H9 (cell line): ENCODE data around the gene ILF3. TPM values are rescaled to one million over a fixed set of nuclear protein-coding genes. Genes with fewer than 3 reads are reported as not detected.
"Not testable (repeated sequence)": the region's sequence is repeated elsewhere in the genome, so short reads cannot be mapped to it uniquely, and the experiment has no call there.

Experiments
- DNase-seq: peaks from one replicate; pipeline ENCODE4 v3.0.0-alpha.2; 2017
- H2AFZ ChIP-seq: one replicate; pipeline ENCODE4 v1.6.1; 2013; ENCODE audit warnings: mild to moderate bottlenecking, low read length, control low read depth, moderate library complexity
- H2AK5ac ChIP-seq: 2 replicates; pipeline ENCODE4 v1.6.1; 2013; ENCODE audit warnings: low read length, control low read depth, mixed read lengths; ENCODE audit not compliant: insufficient read length
- H2BK120ac ChIP-seq: one replicate; pipeline ENCODE4 v1.6.1; 2013; ENCODE audit warnings: low read depth, mild to moderate bottlenecking, low read length, control low read depth, inconsistent platforms; ENCODE audit not compliant: poor library complexity, severe bottlenecking
- H2BK12ac ChIP-seq: 2 replicates; pipeline ENCODE4 v1.6.1; 2013; ENCODE audit warnings: low read length, control low read depth, mixed read lengths, low read depth; ENCODE audit not compliant: insufficient read length
- H2BK15ac ChIP-seq: 2 replicates; pipeline ENCODE4 v1.6.1; 2013; ENCODE audit warnings: low read depth, low read length, control low read depth
- H2BK20ac ChIP-seq: one replicate; pipeline ENCODE4 v1.6.1; 2013; ENCODE audit warnings: low read depth, mild to moderate bottlenecking, low read length, control low read depth, inconsistent platforms; ENCODE audit not compliant: poor library complexity, severe bottlenecking
- H2BK5ac ChIP-seq: 2 replicates; pipeline ENCODE4 v1.6.1; 2013; ENCODE audit warnings: low read length, control low read depth, mixed read lengths; ENCODE audit not compliant: insufficient read length
- H3K14ac ChIP-seq: 2 replicates; pipeline ENCODE4 v1.6.1; 2013; ENCODE audit warnings: low read length, control low read depth; ENCODE audit not compliant: insufficient read depth
- H3K18ac ChIP-seq: 2 replicates; pipeline ENCODE4 v1.6.1; 2013; ENCODE audit warnings: low read depth, mild to moderate bottlenecking, mixed read lengths, low read length, control low read depth; ENCODE audit not compliant: insufficient read length
- H3K23ac ChIP-seq: 2 replicates; pipeline ENCODE4 v1.6.1; 2013; ENCODE audit warnings: low read length, control low read depth, mixed read lengths, low read depth; ENCODE audit not compliant: insufficient read length
- H3K23me2 ChIP-seq: 2 replicates; pipeline ENCODE4 v1.6.1; 2013; ENCODE audit warnings: low read depth, mild to moderate bottlenecking, mixed read lengths, low read length, control low read depth; ENCODE audit not compliant: insufficient read length, poor library complexity, severe bottlenecking
- H3K27ac ChIP-seq: 2 replicates; pipeline ENCODE4 v1.5.1; 2013; ENCODE audit warnings: low read length, control low read depth, mixed read lengths, low read depth; ENCODE audit not compliant: insufficient read length
- H3K27me3 ChIP-seq: 2 replicates; pipeline ENCODE4 v1.6.1; 2013; ENCODE audit warnings: low read length, control low read depth, inconsistent platforms; ENCODE audit not compliant: insufficient read depth
- H3K4ac ChIP-seq: 2 replicates; pipeline ENCODE4 v1.6.1; 2013; ENCODE audit warnings: low read depth, mild to moderate bottlenecking, control low read depth, inconsistent platforms, low read length, moderate library complexity
- H3K4me1 ChIP-seq: 2 replicates; pipeline ENCODE4 v1.6.1; 2013; ENCODE audit warnings: low read length, control low read depth, inconsistent platforms; ENCODE audit not compliant: insufficient read depth
- H3K4me2 ChIP-seq: 2 replicates; pipeline ENCODE4 v1.6.1; 2013; ENCODE audit warnings: low read length, control low read depth, mixed read lengths; ENCODE audit not compliant: insufficient read length, insufficient read depth
- H3K56ac ChIP-seq: 2 replicates; pipeline ENCODE4 v1.6.1; 2013; ENCODE audit warnings: low read depth, mild to moderate bottlenecking, mixed read lengths, low read length, control low read depth; ENCODE audit not compliant: insufficient read length
- H3K79me1 ChIP-seq: 2 replicates; pipeline ENCODE4 v1.6.1; 2013; ENCODE audit warnings: low read depth, mild to moderate bottlenecking, moderate library complexity, low read length, control low read depth, inconsistent platforms; ENCODE audit not compliant: insufficient read depth, poor library complexity, severe bottlenecking
- H3K79me2 ChIP-seq: 2 replicates; pipeline ENCODE4 v1.6.1; 2013; ENCODE audit warnings: low read length, control low read depth, inconsistent platforms; ENCODE audit not compliant: insufficient read depth
- H3K9ac ChIP-seq: 2 replicates; pipeline ENCODE4 v1.6.1; 2013; ENCODE audit warnings: low read length, control low read depth, mixed read lengths; ENCODE audit not compliant: insufficient read length; ENCODE audit errors: extremely low read depth
- H3K9me3 ChIP-seq: one replicate; pipeline ENCODE4 v1.6.1; 2013; ENCODE audit warnings: low read depth, low read length, inconsistent platforms; ENCODE audit not compliant: control insufficient read depth
- H3T11ph ChIP-seq: one replicate; pipeline ENCODE4 v1.6.1; 2013; ENCODE audit warnings: mild to moderate bottlenecking, low read length, control low read depth, inconsistent platforms
- H4K20me1 ChIP-seq: one replicate; pipeline ENCODE4 v1.6.1; 2013; ENCODE audit not compliant: control insufficient read depth, insufficient read length, insufficient read depth
- H4K5ac ChIP-seq: 2 replicates; pipeline ENCODE4 v1.6.1; 2013; ENCODE audit warnings: low read depth, mild to moderate bottlenecking, mixed read lengths, low read length, control low read depth; ENCODE audit not compliant: insufficient read length
- H4K8ac ChIP-seq: replicated peaks from 2 replicates; pipeline ENCODE4 v1.6.1; 2013; ENCODE audit warnings: low read length, control low read depth, mixed read lengths, low read depth; ENCODE audit not compliant: insufficient read length
- H4K91ac ChIP-seq: 2 replicates; pipeline ENCODE4 v1.6.1; 2013; ENCODE audit warnings: low read depth, mild to moderate bottlenecking, moderate library complexity, mixed read lengths, low read length, control low read depth; ENCODE audit not compliant: insufficient read length
- H3K27ac Mint-ChIP-seq, 3 experiments: 2 replicates in 2 of 3; 3 replicates in 1 of 3; pipeline ENCODE4 v1.8.0; 2020 to 2021; ENCODE audit warnings: mixed read lengths in 3 of 3, mild to moderate bottlenecking in 1 of 3, moderate library complexity in 1 of 3
- H3K27me3 Mint-ChIP-seq: 2 replicates; pipeline ENCODE4 v1.8.0; 2021; ENCODE audit warnings: low read depth, mild to moderate bottlenecking, moderate library complexity, mixed read lengths
- H3K36me3 Mint-ChIP-seq, 3 experiments: 2 replicates in 2 of 3; 3 replicates in 1 of 3; pipeline ENCODE4 v1.8.0; 2020 to 2021; ENCODE audit warnings: low read depth in 3 of 3, mixed read lengths in 3 of 3; ENCODE audit not compliant: insufficient read depth in 1 of 3
- H3K4me1 Mint-ChIP-seq, 2 experiments: 2 replicates each; pipeline ENCODE4 v1.8.0; 2020; ENCODE audit warnings: mixed read lengths in 2 of 2
- H3K4me3 Mint-ChIP-seq, 2 experiments: 2 replicates in 1 of 2; 3 replicates in 1 of 2; pipeline ENCODE4 v1.8.0; 2020 to 2021; ENCODE audit warnings: mild to moderate bottlenecking in 2 of 2, mixed read lengths in 2 of 2, moderate library complexity in 1 of 2
- H3K9me3 Mint-ChIP-seq, 2 experiments: 2 replicates in 1 of 2; 3 replicates in 1 of 2; pipeline ENCODE4 v1.8.0; 2020; ENCODE audit warnings: mild to moderate bottlenecking in 2 of 2, mixed read lengths in 2 of 2, moderate library complexity in 1 of 2
- CTCF ChIP-seq: fragments of 200-600 bp; sonication (generic); conservative IDR thresholded peaks from 3 replicates; pipeline ENCODE4 v1.8.0; 2021; ENCODE audit warnings: antibody characterized with exemption, mild to moderate bottlenecking
- WGBS: extraction: QIAGEN DNeasy Blood & Tissue Kit; methylation state at CpG from one replicate; pipeline ENCODE4 v1.1.7; 2013; ENCODE audit warnings: missing lambda C conversion rate, low lambda C conversion rate, mixed read lengths; ENCODE audit not compliant: insufficient read length; ENCODE audit errors: extremely low coverage; 5-methylcytosine and 5-hydroxymethylcytosine counted together
- total RNA-seq: library from RNA; stranded (reverse); gene quantifications from 2 replicates; pipeline ENCODE4 v1.2.1, GENCODE V29; 2021

The ILF3 gene
- total RNA-seq, 1 experiment from 2014 or later: 841 TPM

- no peaks in the 10 kb centered on the region; the same call in 1 of the 2 replicates for H3K27me3 Mint-ChIP-seq
- H4K8ac ChIP-seq: no peak overlapping the region
- no peak for TF ChIP-seq CTCF
- H3K18ac ChIP-seq: no peak overlapping the region
- H3K4me3 Mint-ChIP-seq: no peak overlapping the region; a peak in 1 of 5 replicates
- H4K5ac ChIP-seq: no peak overlapping the region
- H2BK120ac ChIP-seq: no peak overlapping the region
- no peaks in the 10 kb centered on the region for H4K20me1 ChIP-seq
- H2BK20ac ChIP-seq: no peak overlapping the region
- H3K27me3 ChIP-seq: no peaks in the 10 kb centered on the region
- H3T11ph ChIP-seq: no peak overlapping the region
- no peak overlapping the region for H3K23ac ChIP-seq
- H3K23me2 ChIP-seq: no peaks in the 10 kb centered on the region
- peak overlapping the region in 2 of 3 experiments; percentile 80 to 85; a peak in 3 of 7 replicates for H3K27ac Mint-ChIP-seq
- H3K4me1 Mint-ChIP-seq: peaks cover 3% of the 10 kb centered on the region in 2 experiments; a peak in 1 of 4 replicates
- no peak overlapping the region for H2AK5ac ChIP-seq
- no peak overlapping the region for H2AFZ ChIP-seq
- no peak overlapping the region for H3K56ac ChIP-seq
- H3K27ac ChIP-seq: no peak overlapping the region
- no peak overlapping the region for H3K4me2 ChIP-seq
- no peak overlapping the region for H2BK15ac ChIP-seq
- no peak overlapping the region; the same call in 1 of the 2 replicates for H3K14ac ChIP-seq
- peaks cover 4% of the 10 kb centered on the region for H3K79me1 ChIP-seq
- no peaks in the 10 kb centered on the region for H3K4me1 ChIP-seq
- H3K9ac ChIP-seq: no peak overlapping the region
- H2BK5ac ChIP-seq: no peak overlapping the region
- no peaks in the 10 kb centered on the region for H3K9me3 Mint-ChIP-seq
- no peaks in the 10 kb centered on the region for H3K9me3 ChIP-seq
- WGBS: no CpG with 5 or more reads among the region's 24 CpGs
- H3K36me3 Mint-ChIP-seq: peaks cover 58 to 87% (median 86%) of the 10 kb centered on the region in 3 experiments
- no peak overlapping the region for H4K91ac ChIP-seq
- peaks cover 58% of the 10 kb centered on the region for H3K79me2 ChIP-seq
- H3K4ac ChIP-seq: no peak overlapping the region
- no peak for DNase-seq
- H2BK12ac ChIP-seq: no peak overlapping the region
Measured at GRCh38 chr19:10670876-10671804, 17.0 kb downstream of the ILF3 start.

- not testable (repeated sequence) for H2BK20ac ChIP-seq
- WGBS: no CpG with 5 or more reads among the region's 3 CpGs
Measured at GRCh38 chr19:10671922-10672321, 17.8 kb downstream of the ILF3 start.

More at GRCh38 chr19:10671922-10672321, 17.8 kb downstream of the ILF3 start:
- H4K8ac ChIP-seq, H2BK12ac ChIP-seq, DNase-seq, H3K27me3 Mint-ChIP-seq, H4K91ac ChIP-seq, H2AFZ ChIP-seq, H2AK5ac ChIP-seq, H3K4me3 Mint-ChIP-seq, H2BK120ac ChIP-seq, H3K18ac ChIP-seq, H3K23me2 ChIP-seq, H3K27me3 ChIP-seq, H4K5ac ChIP-seq, H3K27ac Mint-ChIP-seq, H3K79me1 ChIP-seq, H2BK5ac ChIP-seq, H3K4me1 Mint-ChIP-seq, H3K23ac ChIP-seq, H3K4ac ChIP-seq, H3K9me3 ChIP-seq, H3K14ac ChIP-seq, H3T11ph ChIP-seq, H3K56ac ChIP-seq, H3K4me1 ChIP-seq, H3K4me2 ChIP-seq, H3K27ac ChIP-seq, H4K20me1 ChIP-seq, H2BK15ac ChIP-seq, H3K9ac ChIP-seq, H3K9me3 Mint-ChIP-seq: not testable (repeated sequence)
- peaks cover 50% of the 10 kb centered on the region for H3K79me2 ChIP-seq
- H3K36me3 Mint-ChIP-seq: peaks cover 54 to 86% (median 84%) of the 10 kb centered on the region in 3 experiments
